HG02852 (cell line): ENCODE results near the gene YWHAG.
A peak's percentile ranks its signal among the peaks of the same experiment; 100 is the strongest.
"Not testable (repeated sequence)": the region's sequence is repeated elsewhere in the genome, so short reads cannot be mapped to it uniquely, and the experiment has no call there.

Experiments used
- ATAC-seq: cut with Tn5 transposase; IDR thresholded peaks from one replicate; pipeline ENCODE4 v1.9.1; 2021; ENCODE audit warnings: mild to moderate bottlenecking, moderate library complexity; ENCODE audit not compliant: unreplicated experiment

Gene YWHAG

GRCh38 chr7:76381814-76382213 lies 23.0 kb upstream of the YWHAG start:
- no peak for ATAC-seq

GRCh38 chr7:76380623-76380966 lies 21.8 kb upstream of the YWHAG start:
- no peak for ATAC-seq

GRCh38 chr7:76377186-76377918 lies 18.6 kb upstream of the YWHAG start:
- no peak for ATAC-seq

- ATAC-seq, result no peak
These were observed 16.5 kb upstream of the YWHAG start for GRCh38 chr7:76375251-76375650.

- no peak for ATAC-seq
These were observed 14.4 kb upstream of the YWHAG start for GRCh38 chr7:76372984-76373833.

GRCh38 chr7:76371396-76371795 lies 12.6 kb upstream of the YWHAG start:
- no peak for ATAC-seq

GRCh38 chr7:76369018-76369417 lies 10.2 kb upstream of the YWHAG start:
- ATAC-seq, result no peak

- no peak for ATAC-seq
These were observed 9.4 kb upstream of the YWHAG start for GRCh38 chr7:76368190-76368589.

GRCh38 chr7:76364198-76364584 lies 5.4 kb upstream of the YWHAG start:
- no peak for ATAC-seq

- ATAC-seq, result not testable (repeated sequence)
These were observed 5.0 kb upstream of the YWHAG start for GRCh38 chr7:76363754-76364153.

GRCh38 chr7:76359978-76360638 lies 1.3 kb upstream of the YWHAG start:
- no peak for ATAC-seq

- peak; percentile 93 for ATAC-seq
These were observed 553 bp upstream of the YWHAG start for GRCh38 chr7:76359111-76359977.

- ATAC-seq, result peak; percentile 23
These were observed 745 bp downstream of the YWHAG start for GRCh38 chr7:76358011-76358480.

- ATAC-seq, result no peak
These were observed 1.2 kb downstream of the YWHAG start for GRCh38 chr7:76357475-76358010.

- no peak for ATAC-seq
These were observed 2.0 kb downstream of the YWHAG start for GRCh38 chr7:76356823-76357222.

GRCh38 chr7:76356115-76356514 lies 2.7 kb downstream of the YWHAG start:
- ATAC-seq, result no peak

GRCh38 chr7:76354981-76355730 lies 3.6 kb downstream of the YWHAG start:
- ATAC-seq, result no peak

- ATAC-seq, result no peak
These were observed 4.3 kb downstream of the YWHAG start for GRCh38 chr7:76354516-76354915.

GRCh38 chr7:76353744-76354143 lies 5.0 kb downstream of the YWHAG start:
- no peak for ATAC-seq

GRCh38 chr7:76352193-76352592 lies 6.6 kb downstream of the YWHAG start:
- peak; percentile 79 for ATAC-seq
